Naive B cell (primary cell): ENCODE results near the gene RAB3D. TPM values are rescaled to one million over a fixed set of nuclear protein-coding genes. Genes with fewer than 3 reads are reported as not detected.
"Not testable (repeated sequence)": the region's sequence is repeated elsewhere in the genome, so short reads cannot be mapped to it uniquely, and the experiment has no call there.

Experiments used
- ATAC-seq, 2 donors: fragments of 150-1000 bp; cut with Tn5 transposase; 2 replicates each; pipeline ENCODE4 v1.10.0; 2021; ENCODE audit warnings: low read depth in 2 of 2, mild to moderate bottlenecking in 2 of 2, moderate library complexity in 2 of 2
- DNase-seq: peaks from one replicate; pipeline ENCODE4 v3.0.0; 2022
- H3K27ac Mint-ChIP-seq, 6 donors: one replicate each; pipeline ENCODE4 v1.8.0; 2020 to 2022; ENCODE audit warnings: mild to moderate bottlenecking in 6 of 6, mixed read lengths in 6 of 6, moderate library complexity in 5 of 6, inconsistent platforms in 2 of 6
- H3K27me3 Mint-ChIP-seq, 3 donors: one replicate each; pipeline ENCODE4 v1.8.0; 2021 to 2022; ENCODE audit warnings: mixed read lengths in 3 of 3, mild to moderate bottlenecking in 1 of 3
- H3K36me3 Mint-ChIP-seq, 2 donors: one replicate each; pipeline ENCODE4 v1.8.0; 2020 to 2022; ENCODE audit warnings: mixed read lengths in 2 of 2, inconsistent platforms in 1 of 2, mild to moderate bottlenecking in 1 of 2
- H3K4me1 Mint-ChIP-seq, 3 donors: one replicate each; pipeline ENCODE4 v1.8.0; 2020 to 2022; ENCODE audit warnings: mixed read lengths in 3 of 3, inconsistent platforms in 1 of 3, mild to moderate bottlenecking in 1 of 3, moderate library complexity in 1 of 3
- H3K4me3 Mint-ChIP-seq, 8 donors: one replicate each; pipeline ENCODE4 v1.8.0; 2020 to 2022; ENCODE audit warnings: mild to moderate bottlenecking in 8 of 8, mixed read lengths in 8 of 8, moderate library complexity in 8 of 8, inconsistent platforms in 2 of 8
- H3K9me3 Mint-ChIP-seq, 7 donors: one replicate each; pipeline ENCODE4 v1.8.0; 2020 to 2022; ENCODE audit warnings: mixed read lengths in 7 of 7, mild to moderate bottlenecking in 5 of 7, inconsistent platforms in 2 of 7, moderate library complexity in 1 of 7
- polyA plus RNA-seq, 6 donors: library from polyadenylated mRNA; unstranded; fragments of 300-500 nt; fragmentation: Illumina TruSeq; gene quantifications; one replicate each; pipeline ENCODE4 v1.2.3, GENCODE V29; 2021; ENCODE audit warnings: low read depth in 6 of 6

The RAB3D gene
- 1 to 10 TPM; 1.9 to 5.8 (median 2.4) TPM for polyA plus RNA-seq

- peaks cover 15 to 31% (median 31%) of the 10 kb centered on the region in 3 donors for H3K4me1 Mint-ChIP-seq
- H3K36me3 Mint-ChIP-seq: peaks cover 6 to 8% of the 10 kb centered on the region in 2 donors
- no peaks in the 10 kb centered on the region for H3K27me3 Mint-ChIP-seq
- peak within 1 kb of the TSS; percentile 70 to 88 (median 86) for H3K4me3 Mint-ChIP-seq
- DNase-seq (peak; percentile 59), ATAC-seq (peak; percentile 89 to 90)
- peaks cover 0 to 5% (median 0%) of the 10 kb centered on the region in 7 donors for H3K9me3 Mint-ChIP-seq
- peak within 1 kb of the TSS in 5 of 6 donors; percentile 29 to 69 (median 54) for H3K27ac Mint-ChIP-seq
These were observed at the start of gene RAB3D for GRCh38 chr19:11339254-11340098. Gene RAB3D (minus strand): TSS chr19:11339657. CDS start chr19:11337399, 2,258 bp downstream.

- Mint-ChIP-seq H3K36me3 (no peaks in the 10 kb centered on the region), H3K27me3 (no peaks in the 10 kb centered on the region), H3K4me1 (peaks cover 18 to 29% (median 27%) of the 10 kb centered on the region in 3 donors), H3K4me3 (peak overlapping the region; percentile 42 to 78 (median 59)), H3K27ac (peak overlapping the region; percentile 39 to 96 (median 86)), H3K9me3 (peaks cover 0 to 6% (median 2%) of the 10 kb centered on the region in 7 donors)
- peak; percentile 69 to 70 for ATAC-seq
- peak; percentile 48 for DNase-seq
These were observed 47.9 kb upstream of the RAB3D start for GRCh38 chr19:11387162-11388034.

- ATAC-seq (no peak), DNase-seq (no peak)
- Mint-ChIP-seq H3K36me3 (no peaks in the 10 kb centered on the region), H3K4me3 (peak overlapping the region in 6 of 8 donors; percentile 44 to 93 (median 76)), H3K27ac (peak overlapping the region in 4 of 6 donors; percentile 20 to 90 (median 63)), H3K9me3 (peaks cover 0 to 4% (median 0%) of the 10 kb centered on the region in 7 donors), H3K4me1 (peaks cover 30 to 51% (median 48%) of the 10 kb centered on the region in 3 donors), H3K27me3 (no peaks in the 10 kb centered on the region)
These were observed 45.3 kb upstream of the RAB3D start for GRCh38 chr19:11384778-11385129.

GRCh38 chr19:11383706-11384048 lies 44.2 kb upstream of the RAB3D start:
- H3K4me1 Mint-ChIP-seq: peaks cover 30 to 51% (median 48%) of the 10 kb centered on the region in 3 donors
- H3K27me3 Mint-ChIP-seq: no peaks in the 10 kb centered on the region
- peaks cover 0 to 4% (median 0%) of the 10 kb centered on the region in 7 donors for H3K9me3 Mint-ChIP-seq
- H3K27ac Mint-ChIP-seq: peak overlapping the region in 2 of 6 donors; percentile 86 to 90
- ATAC-seq (no peak), DNase-seq (no peak)
- peak overlapping the region; percentile 72 to 94 (median 84) for H3K4me3 Mint-ChIP-seq
- no peaks in the 10 kb centered on the region for H3K36me3 Mint-ChIP-seq

- H3K9me3 Mint-ChIP-seq: peaks cover 0 to 4% (median 0%) of the 10 kb centered on the region in 7 donors
- H3K4me3 Mint-ChIP-seq: peak overlapping the region; percentile 82 to 94 (median 86)
- ATAC-seq: peak; percentile 15 to 16
- H3K27me3 Mint-ChIP-seq: no peaks in the 10 kb centered on the region
- H3K36me3 Mint-ChIP-seq: no peaks in the 10 kb centered on the region
- DNase-seq: peak; percentile 65
- peak overlapping the region; percentile 66 to 95 (median 88) for H3K27ac Mint-ChIP-seq
- H3K4me1 Mint-ChIP-seq: peaks cover 30 to 51% (median 48%) of the 10 kb centered on the region in 3 donors
These were observed 43.6 kb upstream of the RAB3D start for GRCh38 chr19:11382898-11383705.

- H3K4me1 Mint-ChIP-seq: peaks cover 32 to 50% (median 45%) of the 10 kb centered on the region in 3 donors
These were observed 41.4 kb upstream of the RAB3D start for GRCh38 chr19:11380653-11381537.

GRCh38 chr19:11379857-11380350 lies 40.4 kb upstream of the RAB3D start:
- Mint-ChIP-seq H3K27ac (peak overlapping the region; percentile 92 to 99 (median 98)), H3K27me3 (no peaks in the 10 kb centered on the region), H3K36me3 (no peaks in the 10 kb centered on the region), H3K4me1 (peaks cover 37 to 49% (median 48%) of the 10 kb centered on the region in 3 donors), H3K9me3 (peaks cover 0 to 1% (median 0%) of the 10 kb centered on the region in 7 donors), H3K4me3 (peak overlapping the region; percentile 44 to 99 (median 94))
- ATAC-seq (no peak), DNase-seq (no peak)

More at GRCh38 chr19:11380653-11381537, 41.4 kb upstream of the RAB3D start:
- peak overlapping the region; percentile 93 to 99 (median 98) for H3K27ac Mint-ChIP-seq
- H3K9me3 Mint-ChIP-seq: peaks cover 0 to 1% (median 0%) of the 10 kb centered on the region in 7 donors
- no peaks in the 10 kb centered on the region for H3K36me3 Mint-ChIP-seq
- ATAC-seq: peak; percentile 77 to 78
- peak; percentile 98 for DNase-seq
- H3K27me3 Mint-ChIP-seq: no peaks in the 10 kb centered on the region
- peak overlapping the region; percentile 83 to 99 (median 95) for H3K4me3 Mint-ChIP-seq

- ATAC-seq, DNase-seq, H3K27ac Mint-ChIP-seq, H3K9me3 Mint-ChIP-seq, H3K36me3 Mint-ChIP-seq, H3K27me3 Mint-ChIP-seq: not testable (repeated sequence)
- Mint-ChIP-seq H3K4me1 (peaks cover 32 to 44% (median 43%) of the 10 kb centered on the region in 3 donors), H3K4me3 (peak overlapping the region in 2 of 8 donors; percentile 44 to 94)
These were observed 39.9 kb upstream of the RAB3D start for GRCh38 chr19:11379269-11379845.

GRCh38 chr19:11378319-11379189 lies 39.1 kb upstream of the RAB3D start:
- ATAC-seq: no peak
- DNase-seq: no peak

GRCh38 chr19:11377756-11378155 lies 38.3 kb upstream of the RAB3D start:
- H3K9me3 Mint-ChIP-seq: peaks cover 0 to 1% (median 0%) of the 10 kb centered on the region in 7 donors
- H3K27ac Mint-ChIP-seq: peak overlapping the region in 3 of 6 donors; percentile 34 to 60 (median 59)
- ATAC-seq (no peak), DNase-seq (no peak)
- no peaks in the 10 kb centered on the region for H3K27me3 Mint-ChIP-seq
- peaks cover 34 to 39% (median 37%) of the 10 kb centered on the region in 3 donors for H3K4me1 Mint-ChIP-seq
- no peaks in the 10 kb centered on the region for H3K36me3 Mint-ChIP-seq
- H3K4me3 Mint-ChIP-seq: no peak overlapping the region

More at GRCh38 chr19:11378319-11379189, 39.1 kb upstream of the RAB3D start:
- Mint-ChIP-seq H3K36me3 (no peaks in the 10 kb centered on the region), H3K9me3 (peaks cover 0 to 1% (median 0%) of the 10 kb centered on the region in 7 donors), H3K27ac (no peak overlapping the region), H3K27me3 (no peaks in the 10 kb centered on the region), H3K4me1 (peaks cover 32 to 44% (median 41%) of the 10 kb centered on the region in 3 donors), H3K4me3 (peak overlapping the region in 2 of 8 donors; percentile 19 to 60)
